ENCODE measurements around the gene RPL26.

DNA sequence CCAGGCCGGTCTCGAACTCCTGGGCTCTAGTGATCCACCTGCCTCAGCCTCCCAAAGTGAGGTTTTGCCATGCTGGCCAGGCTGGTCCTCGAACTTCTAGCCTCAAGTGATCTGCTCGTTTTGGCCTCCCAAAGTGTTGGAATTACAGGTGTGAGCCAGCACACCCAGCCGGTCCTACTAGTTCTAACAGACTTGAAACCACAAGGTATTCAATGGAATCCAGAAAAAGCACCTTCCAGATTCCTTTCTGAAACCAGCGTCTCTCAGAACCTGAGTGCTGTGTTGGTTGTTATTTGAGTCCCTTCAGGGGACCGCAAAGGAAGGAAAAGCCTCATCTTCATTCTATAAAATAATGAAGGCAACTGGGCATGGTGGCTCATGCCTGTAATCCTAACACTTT, 10.6 kb downstream of the RPL26 start:
- TF ChIP-seq CTCF (IDR thresholded peaks at IDR 0.05) = no peak
- no peak for TF ChIP-seq POLR2AphosphoS5 (IDR thresholded peaks at IDR 0.05; ENCODE audit: insufficient read depth in 1 of 2, low read depth in 1 of 2)
- TF ChIP-seq POLR2A (IDR thresholded peaks at IDR 0.05) = no peak
